Stomach (tissue), 4 donors: ENCODE data around the gene URI1.

ENCODE experiments used
- EP300 ChIP-seq: sonication (generic); formaldehyde crosslinking; IDR thresholded peaks from one replicate; pipeline ENCODE4 v1.6.1; 2017; ENCODE audit warnings: antibody characterized with exemption
- POLR2AphosphoS5 ChIP-seq, 3 donors: sonication (generic); formaldehyde crosslinking; IDR thresholded peaks; one replicate each; pipeline ENCODE4 v1.6.1; 2016; ENCODE audit warnings: antibody characterized with exemption in 3 of 3
- TF ChIP-seq, protein P1 (sequence below), 7 experiments: fragments of 450-650 bp in 4 of 7; fragments of 200-600 bp in 3 of 7; sonication (generic) in 3 of 7; IDR thresholded peaks; one replicate each; pipeline ENCODE4 v1.5.1; 2016 to 2019; ENCODE audit warnings: antibody characterized with exemption in 7 of 7, control low read depth in 2 of 7, mild to moderate bottlenecking in 1 of 7

DNA sequence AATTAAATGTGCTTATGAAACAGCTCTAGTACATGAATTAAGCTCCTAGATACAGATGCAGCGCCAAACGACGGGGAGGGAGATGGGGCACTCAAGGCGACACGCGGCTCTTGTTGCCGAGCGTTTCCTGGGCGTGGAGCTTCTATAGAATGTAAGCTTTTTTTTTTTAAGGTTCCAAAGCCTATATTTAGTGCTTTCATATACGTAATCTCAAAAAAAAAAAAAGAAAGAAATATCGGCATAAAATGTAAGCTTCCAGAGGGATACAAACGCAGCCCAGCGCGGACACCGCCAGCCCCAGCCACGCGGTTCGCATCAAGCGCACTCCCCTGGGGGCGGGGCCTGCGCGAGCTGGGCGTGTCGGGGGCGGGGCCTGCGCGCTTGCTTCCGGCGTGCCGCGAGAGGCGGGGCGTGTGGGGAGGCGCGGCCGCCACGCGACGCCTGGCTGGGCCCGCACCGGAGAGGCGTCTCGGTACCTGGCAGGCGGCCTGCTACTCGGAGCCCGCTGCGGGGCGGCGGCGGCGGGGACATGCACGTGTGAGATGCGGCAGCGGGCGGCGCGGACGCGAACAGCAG lies at the start of gene URI1:
- TF ChIP-seq, protein P1, sequence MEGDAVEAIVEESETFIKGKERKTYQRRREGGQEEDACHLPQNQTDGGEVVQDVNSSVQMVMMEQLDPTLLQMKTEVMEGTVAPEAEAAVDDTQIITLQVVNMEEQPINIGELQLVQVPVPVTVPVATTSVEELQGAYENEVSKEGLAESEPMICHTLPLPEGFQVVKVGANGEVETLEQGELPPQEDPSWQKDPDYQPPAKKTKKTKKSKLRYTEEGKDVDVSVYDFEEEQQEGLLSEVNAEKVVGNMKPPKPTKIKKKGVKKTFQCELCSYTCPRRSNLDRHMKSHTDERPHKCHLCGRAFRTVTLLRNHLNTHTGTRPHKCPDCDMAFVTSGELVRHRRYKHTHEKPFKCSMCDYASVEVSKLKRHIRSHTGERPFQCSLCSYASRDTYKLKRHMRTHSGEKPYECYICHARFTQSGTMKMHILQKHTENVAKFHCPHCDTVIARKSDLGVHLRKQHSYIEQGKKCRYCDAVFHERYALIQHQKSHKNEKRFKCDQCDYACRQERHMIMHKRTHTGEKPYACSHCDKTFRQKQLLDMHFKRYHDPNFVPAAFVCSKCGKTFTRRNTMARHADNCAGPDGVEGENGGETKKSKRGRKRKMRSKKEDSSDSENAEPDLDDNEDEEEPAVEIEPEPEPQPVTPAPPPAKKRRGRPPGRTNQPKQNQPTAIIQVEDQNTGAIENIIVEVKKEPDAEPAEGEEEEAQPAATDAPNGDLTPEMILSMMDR (IDR thresholded peaks at IDR 0.05) = no peak
- TF ChIP-seq POLR2AphosphoS5 (IDR thresholded peaks at IDR 0.05) (peak in 2 of 3 donors; percentile 72 to 79), EP300 (no peak)
